ENCODE results near the gene IDH3G. TPM values are rescaled to one million over a fixed set of nuclear protein-coding genes. Genes with fewer than 3 reads are reported as not detected.

IDH3G gene
- total and polyA plus RNA-seq, 2 experiments from 2014 or later: 41.4 to 49.0 TPM

DNA sequence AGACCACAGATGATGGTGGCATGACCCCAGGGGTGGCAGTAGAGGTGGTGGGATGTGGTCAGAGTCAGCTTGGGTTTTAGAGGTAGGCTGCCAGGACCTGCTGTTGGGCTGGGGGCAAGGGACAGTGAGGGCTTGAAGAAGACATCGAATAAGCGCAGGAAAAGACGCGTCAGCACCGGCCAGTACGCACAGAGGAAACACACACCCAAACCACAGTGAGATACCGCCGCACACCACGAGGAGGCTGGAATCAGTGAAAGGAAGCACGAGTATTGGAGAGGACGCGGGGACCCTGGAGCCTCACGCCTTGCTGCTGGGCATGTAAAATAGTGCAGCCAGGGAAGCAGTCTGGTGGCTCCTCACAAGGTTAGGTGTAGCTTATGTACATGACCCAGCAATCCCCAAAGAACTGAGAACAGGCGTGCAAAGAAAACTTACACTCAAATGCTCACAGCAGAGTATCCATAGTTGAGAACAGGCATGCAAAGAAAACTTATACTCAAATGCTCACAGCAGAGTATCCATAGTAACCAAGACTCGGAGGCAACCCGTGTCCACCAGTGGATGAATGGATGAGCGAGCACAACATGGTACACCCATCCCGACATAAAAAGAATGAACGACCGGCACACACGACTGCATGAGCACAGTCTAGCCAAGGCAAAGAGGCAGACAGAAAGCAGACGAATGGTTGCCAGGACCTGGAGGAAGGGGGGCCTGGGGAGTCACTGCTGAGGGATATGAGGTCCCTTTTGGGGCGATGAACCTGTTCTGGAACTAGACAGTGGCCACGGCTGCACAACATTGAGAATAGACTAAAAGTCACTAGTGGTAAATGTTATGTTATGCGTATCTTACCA lies 22.9 kb upstream of the IDH3G start (continued):
- TF ChIP-seq EZH2 (IDR thresholded peaks at IDR 0.05; ENCODE audit: low read depth, unreplicated experiment): no peak
- TF ChIP-seq STAT1 (IDR thresholded peaks at IDR 0.05; ENCODE audit: unreplicated experiment): no peak
- TF ChIP-seq ETS1 (IDR thresholded peaks at IDR 0.05): no peak
- TF ChIP-seq POLR2AphosphoS5 (IDR thresholded peaks at IDR 0.05; ENCODE audit: low read depth): no peak
- TF ChIP-seq ZNF114 (CRISPR knock-in tag; IDR thresholded peaks at IDR 0.05): no peak
- no peak for TF ChIP-seq ZNF462 (CRISPR knock-in tag; IDR thresholded peaks at IDR 0.05)
- TF ChIP-seq JUNB (IDR thresholded peaks at IDR 0.05; ENCODE audit: unreplicated experiment): no peak
